Measurements from ENCODE around the gene INTS2. TPM values are rescaled to one million over a fixed set of nuclear protein-coding genes. Genes with fewer than 3 reads are reported as not detected.
A peak's percentile ranks its signal among the peaks of the same experiment; 100 is the strongest.
"Not testable (repeated sequence)": the region's sequence is repeated elsewhere in the genome, so short reads cannot be mapped to it uniquely, and the experiment has no call there.

The INTS2 gene
- total RNA-seq, 2 donors from 2014 or later, result 10.9 to 12.2 TPM

GRCh38 chr17:61946359-61946758 lies 18.6 kb upstream of the INTS2 start:
- intact Hi-C loops (cut with DNase I), result no loop called here
- Histone ChIP-seq H3K27me3 (no peaks in the 10 kb centered on the region), H3K9ac (ENCODE audit: low read depth in 2 of 2, low read length in 2 of 2) (no peak overlapping the region), H3K4me3 (no peak overlapping the region), H3K4me1 (no peaks in the 10 kb centered on the region), H3K27ac (no peak overlapping the region), H3K9me3 (no peaks in the 10 kb centered on the region), H3K36me3 (peaks cover 5% of the 10 kb centered on the region)
- DNase-seq, result no peak
- no peak for TF ChIP-seq CTCF (IDR thresholded peaks at IDR 0.05)

GRCh38 chr17:61943117-61943516 lies 15.3 kb upstream of the INTS2 start:
- H3K27ac ChIP-seq, result no peak overlapping the region
- H3K9ac ChIP-seq (ENCODE audit: low read depth in 2 of 2, low read length in 2 of 2), result no peak overlapping the region
- no peak for TF ChIP-seq CTCF (IDR thresholded peaks at IDR 0.05)
- no peaks in the 10 kb centered on the region for H3K9me3 ChIP-seq
- H3K36me3 ChIP-seq, result no peaks in the 10 kb centered on the region
- intact Hi-C loops (cut with DNase I), result no loop called here
- H3K4me1 ChIP-seq, result no peaks in the 10 kb centered on the region
- no peak overlapping the region for H3K4me3 ChIP-seq
- no peak for DNase-seq
- H3K27me3 ChIP-seq, result no peaks in the 10 kb centered on the region

GRCh38 chr17:61942085-61942484 lies 14.3 kb upstream of the INTS2 start:
- H3K27ac ChIP-seq, result no peak overlapping the region
- no peak for DNase-seq
- no peaks in the 10 kb centered on the region for H3K9me3 ChIP-seq
- no peaks in the 10 kb centered on the region for H3K36me3 ChIP-seq
- no peaks in the 10 kb centered on the region for H3K4me1 ChIP-seq
- H3K4me3 ChIP-seq, result no peak overlapping the region
- no peaks in the 10 kb centered on the region for H3K27me3 ChIP-seq
- no peak for TF ChIP-seq CTCF (IDR thresholded peaks at IDR 0.05)
- intact Hi-C loops (cut with DNase I), result no loop called here
- H3K9ac ChIP-seq (ENCODE audit: low read depth in 2 of 2, low read length in 2 of 2), result no peak overlapping the region

DNA sequence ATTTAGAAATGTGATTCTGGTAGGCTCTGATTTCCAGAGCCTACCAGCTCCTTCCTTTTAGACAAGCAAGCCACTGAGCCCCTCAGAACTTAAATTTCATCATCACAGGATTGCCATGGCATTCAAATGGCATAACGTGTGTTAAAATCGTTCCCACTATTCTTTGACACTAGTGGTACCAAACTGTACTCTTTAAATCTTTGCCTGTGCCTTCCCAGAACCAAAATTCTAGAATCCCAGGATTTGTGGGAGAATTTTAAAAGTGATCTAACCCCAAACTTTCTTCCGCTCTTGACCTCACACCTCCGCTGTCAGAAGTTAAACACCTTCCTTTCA lies 287 bp upstream of the INTS2 start:
- Histone ChIP-seq H3K9ac (ENCODE audit: low read depth in 2 of 2, low read length in 2 of 2) (peak overlapping the region in 1 of 2 donors; percentile 97), H3K36me3 (no peaks in the 10 kb centered on the region), H3K9me3 (no peaks in the 10 kb centered on the region), H3K4me1 (peaks cover 7% of the 10 kb centered on the region), H3K4me3 (peak overlapping the region; percentile 75), H3K27me3 (no peaks in the 10 kb centered on the region), H3K27ac (peak overlapping the region; percentile 83)
- intact Hi-C loops (cut with DNase I), result no loop called here
- no peak for TF ChIP-seq CTCF (IDR thresholded peaks at IDR 0.05)
- DNase-seq, result no peak

DNA sequence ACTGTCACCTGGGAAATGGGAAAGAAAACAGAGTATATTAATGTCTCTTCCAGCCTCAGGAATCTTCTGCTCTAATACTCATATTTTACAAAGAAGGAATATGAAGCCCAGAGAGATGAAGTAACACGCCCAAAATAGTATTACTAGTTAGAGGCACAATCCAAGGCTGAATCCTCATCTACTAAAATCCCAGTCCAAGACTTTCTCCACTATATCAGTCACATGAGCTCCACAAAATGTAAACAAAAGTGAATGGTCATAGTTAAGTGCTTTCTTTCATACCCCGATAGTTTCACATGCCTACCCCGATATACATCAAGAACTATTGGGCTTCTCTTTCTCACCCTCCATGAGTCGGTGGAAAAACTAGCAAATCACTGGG lies 965 bp downstream of the INTS2 start:
- Histone ChIP-seq H3K36me3 (no peaks in the 10 kb centered on the region), H3K4me1 (peaks cover 7% of the 10 kb centered on the region), H3K27ac (peak overlapping the region; percentile 83), H3K9ac (ENCODE audit: low read depth in 2 of 2, low read length in 2 of 2) (peak overlapping the region; percentile 82 to 97), H3K4me3 (peak overlapping the region; percentile 75), H3K9me3 (no peaks in the 10 kb centered on the region), H3K27me3 (no peaks in the 10 kb centered on the region)
- no peak for DNase-seq
- intact Hi-C loops (cut with DNase I), result no loop called here
- TF ChIP-seq CTCF (IDR thresholded peaks at IDR 0.05), result no peak

DNA sequence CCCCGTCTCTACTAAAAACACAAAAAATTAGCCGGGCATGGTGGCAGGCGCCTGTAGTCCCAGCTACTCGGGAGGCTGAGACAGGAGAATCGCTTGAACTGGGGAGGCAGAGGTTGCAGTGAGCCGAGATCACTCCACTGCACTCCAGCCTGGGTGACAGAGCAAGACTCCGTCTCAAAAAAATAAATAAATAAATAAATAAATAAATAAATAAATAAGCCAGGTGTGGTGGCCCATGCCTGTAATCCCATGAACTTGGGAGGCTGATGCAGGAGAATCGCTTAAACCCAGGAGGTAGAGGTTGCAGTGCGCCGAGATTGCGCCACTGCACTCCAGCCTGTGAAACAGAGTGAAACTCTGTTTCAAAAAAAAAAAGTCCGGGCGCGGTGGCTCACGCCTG lies 12.6 kb downstream of the INTS2 start:
- DNase-seq; H3K4me3 ChIP-seq; H3K9me3 ChIP-seq; H3K27me3 ChIP-seq; intact Hi-C loops (cut with DNase I); H3K4me1 ChIP-seq; H3K27ac ChIP-seq; H3K9ac ChIP-seq (ENCODE audit: low read depth in 2 of 2, low read length in 2 of 2); H3K36me3 ChIP-seq: not testable (repeated sequence)
